T-helper 17 cell (primary cell): ENCODE measurements around the gene CAPN11. TPM values are rescaled to one million over a fixed set of nuclear protein-coding genes. Genes with fewer than 3 reads are reported as not detected.

Experiments
- ATAC-seq: fragments of 150-1000 bp; cut with Tn5 transposase; 2 replicates; pipeline ENCODE4 v1.10.0; 2021; ENCODE audit warnings: mild to moderate bottlenecking, moderate library complexity
- DNase-seq, 3 donors: peaks; one replicate each; pipeline versions ENCODE4 v3.0.0 to v3.0.0-alpha.2; 2020 to 2021
- H3K9me3 ChIP-seq: one replicate; pipeline ENCODE4 v1.7.0; 2013; ENCODE audit warnings: low read length, mild to moderate bottlenecking; ENCODE audit not compliant: control insufficient read depth, poor library complexity, severe bottlenecking
- H3K27ac Mint-ChIP-seq: one replicate; pipeline ENCODE4 v1.8.0; 2022; ENCODE audit warnings: mild to moderate bottlenecking, moderate library complexity, mixed read lengths
- H3K27me3 Mint-ChIP-seq: one replicate; pipeline ENCODE4 v1.8.0; 2022; ENCODE audit warnings: mixed read lengths
- H3K36me3 Mint-ChIP-seq: one replicate; pipeline ENCODE4 v1.8.0; 2022; ENCODE audit warnings: low read depth, mixed read lengths
- H3K4me1 Mint-ChIP-seq: one replicate; pipeline ENCODE4 v1.8.0; 2022; ENCODE audit warnings: mild to moderate bottlenecking, mixed read lengths
- H3K4me3 Mint-ChIP-seq: one replicate; pipeline ENCODE4 v1.8.0; 2022; ENCODE audit warnings: mild to moderate bottlenecking, moderate library complexity, mixed read lengths
- total RNA-seq, 4 donors: library from RNA in 2 of 4; stranded (reverse) in 2 of 4; gene quantifications; one replicate each; pipeline ENCODE4 v1.2.3 and lab custom pipeline; 2022 to 2026

CAPN11 gene
- total RNA-seq, 2 donors from 2014 or later: 0.26 to 1.0 TPM

GRCh38 chr6:44152109-44152461 lies 6.5 kb upstream of the CAPN11 start:
- Mint-ChIP-seq H3K27ac (peak overlapping the region; percentile 68), H3K4me1 (peaks cover 13% of the 10 kb centered on the region), H3K36me3 (peaks cover 7% of the 10 kb centered on the region), H3K27me3 (no peaks in the 10 kb centered on the region), H3K4me3 (peak overlapping the region; percentile 79)
- DNase-seq: no peak
- ATAC-seq: peak; percentile 5
- H3K9me3 ChIP-seq: no peaks in the 10 kb centered on the region

GRCh38 chr6:44152533-44152932 lies 6.1 kb upstream of the CAPN11 start:
- Mint-ChIP-seq H3K27me3 (no peaks in the 10 kb centered on the region), H3K27ac (no peak overlapping the region)
- DNase-seq: no peak

DNA sequence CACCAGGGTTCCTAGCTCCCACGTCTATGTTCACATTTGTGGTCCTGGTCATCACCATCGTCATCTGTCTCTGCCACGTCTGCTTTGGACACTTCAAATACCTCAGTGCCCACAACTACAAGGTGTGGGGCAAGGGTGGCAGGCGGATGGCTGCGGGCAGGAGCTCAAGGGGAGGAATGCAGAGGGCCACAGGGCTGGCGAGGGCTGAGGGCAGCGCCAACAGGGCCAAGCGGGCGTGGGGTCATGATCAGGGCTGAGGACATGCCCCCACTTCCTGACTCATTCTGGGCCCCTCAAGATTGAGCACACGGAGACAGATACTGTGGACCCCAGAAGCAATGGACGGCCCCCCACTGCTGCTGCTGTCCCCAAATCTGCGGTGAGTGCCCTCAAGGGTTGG lies 4.6 kb upstream of the CAPN11 start:
- no peak for ATAC-seq
- Mint-ChIP-seq H3K4me3 (no peak overlapping the region), H3K27me3 (no peaks in the 10 kb centered on the region), H3K4me1 (peaks cover 11% of the 10 kb centered on the region), H3K27ac (no peak overlapping the region), H3K36me3 (peaks cover 2% of the 10 kb centered on the region)
- H3K9me3 ChIP-seq: no peaks in the 10 kb centered on the region
- DNase-seq: no peak

More at GRCh38 chr6:44152533-44152932, 6.1 kb upstream of the CAPN11 start:
- ATAC-seq: no peak
- peak overlapping the region; percentile 12 for H3K4me3 Mint-ChIP-seq
- peaks cover 7% of the 10 kb centered on the region for H3K36me3 Mint-ChIP-seq
- H3K9me3 ChIP-seq: no peaks in the 10 kb centered on the region
- peaks cover 13% of the 10 kb centered on the region for H3K4me1 Mint-ChIP-seq

- ATAC-seq (no peak), DNase-seq (no peak)
- Mint-ChIP-seq H3K27me3 (no peaks in the 10 kb centered on the region), H3K4me1 (peaks cover 6% of the 10 kb centered on the region), H3K36me3 (no peaks in the 10 kb centered on the region), H3K4me3 (no peak overlapping the region), H3K27ac (peak overlapping the region; percentile 34)
- H3K9me3 ChIP-seq: no peaks in the 10 kb centered on the region
Observed at GRCh38 chr6:44156494-44157151, 2.0 kb upstream of the CAPN11 start.

- Mint-ChIP-seq H3K27ac (no peak overlapping the region), H3K4me1 (peaks cover 2% of the 10 kb centered on the region), H3K4me3 (no peak overlapping the region), H3K36me3 (no peaks in the 10 kb centered on the region), H3K27me3 (no peaks in the 10 kb centered on the region)
- no peaks in the 10 kb centered on the region for H3K9me3 ChIP-seq
- no peak for ATAC-seq
- no peak for DNase-seq
Observed at GRCh38 chr6:44157152-44157521, 1.5 kb upstream of the CAPN11 start.

DNA sequence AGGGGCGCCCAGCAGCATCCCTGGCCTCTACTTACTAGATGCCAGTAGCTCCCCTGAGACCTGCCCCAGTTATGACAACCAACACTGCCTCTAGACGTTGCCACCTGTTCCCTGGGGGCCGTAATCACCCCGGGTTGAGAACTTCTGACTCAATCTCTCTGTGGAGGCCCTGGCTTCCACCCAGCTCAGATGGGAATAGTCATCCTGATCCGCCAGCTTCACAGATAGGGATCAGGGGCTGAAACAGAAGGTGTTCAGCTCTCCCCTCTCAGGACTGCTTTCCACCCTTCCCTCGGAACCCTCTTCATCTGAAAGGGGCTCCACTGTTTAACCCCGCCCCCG lies 3.3 kb downstream of the CAPN11 start:
- H3K27ac Mint-ChIP-seq: no peak overlapping the region
- H3K27me3 Mint-ChIP-seq: peaks cover 34% of the 10 kb centered on the region
- DNase-seq (no peak), ATAC-seq (no peak)
- H3K36me3 Mint-ChIP-seq: peaks cover 2% of the 10 kb centered on the region
- H3K4me3 Mint-ChIP-seq: no peak overlapping the region
- H3K4me1 Mint-ChIP-seq: peaks cover 9% of the 10 kb centered on the region
- H3K9me3 ChIP-seq: no peaks in the 10 kb centered on the region

DNA sequence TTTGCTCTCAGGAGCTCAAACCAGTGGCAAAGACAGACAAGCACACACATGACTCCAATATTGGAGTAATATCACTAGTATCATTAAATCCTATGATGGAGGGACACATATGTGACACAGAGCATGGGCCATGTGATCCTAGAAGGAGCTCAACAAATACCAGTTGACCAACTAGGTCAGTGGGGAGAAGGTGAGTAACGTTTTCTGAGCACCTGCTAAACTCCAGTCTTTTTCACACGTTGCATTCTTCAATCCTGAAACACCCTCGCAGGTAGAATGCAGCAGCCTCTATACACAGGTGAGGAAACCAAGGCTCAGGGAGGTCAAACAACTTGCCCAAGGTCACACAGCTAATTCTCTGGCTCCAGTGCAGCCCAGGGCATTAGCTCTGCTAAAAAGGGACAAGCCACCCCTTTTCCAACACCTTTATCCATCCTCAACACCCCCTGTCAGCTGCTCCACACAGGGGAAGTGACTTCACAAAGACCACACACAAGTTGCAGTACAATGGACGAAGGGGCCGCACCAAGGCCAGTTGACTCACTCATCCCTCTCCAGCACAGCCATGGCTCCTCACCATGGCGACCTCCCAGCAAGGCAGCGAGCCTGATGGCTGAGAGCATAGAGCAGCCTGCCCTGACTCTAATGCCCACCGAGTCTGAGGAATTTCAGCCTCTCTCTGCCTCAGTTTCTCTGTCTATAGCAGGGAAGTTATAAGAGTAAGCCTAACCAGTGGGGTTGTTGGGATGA lies 4.4 kb downstream of the CAPN11 start:
- peaks cover 9% of the 10 kb centered on the region for H3K4me1 Mint-ChIP-seq
- DNase-seq: no peak
- peaks cover 2% of the 10 kb centered on the region for H3K36me3 Mint-ChIP-seq
- ATAC-seq: no peak
- no peaks in the 10 kb centered on the region for H3K9me3 ChIP-seq
- no peak overlapping the region for H3K4me3 Mint-ChIP-seq
- H3K27ac Mint-ChIP-seq: no peak overlapping the region
- H3K27me3 Mint-ChIP-seq: peaks cover 34% of the 10 kb centered on the region

- DNase-seq: no peak
- no peaks in the 10 kb centered on the region for H3K9me3 ChIP-seq
- peaks cover 2% of the 10 kb centered on the region for H3K36me3 Mint-ChIP-seq
- H3K4me1 Mint-ChIP-seq: peaks cover 11% of the 10 kb centered on the region
- no peak overlapping the region for H3K4me3 Mint-ChIP-seq
- ATAC-seq: no peak
- H3K27ac Mint-ChIP-seq: peak overlapping the region; percentile 53
- peaks cover 44% of the 10 kb centered on the region for H3K27me3 Mint-ChIP-seq
Observed at GRCh38 chr6:44166116-44166515, 7.5 kb downstream of the CAPN11 start.

DNA sequence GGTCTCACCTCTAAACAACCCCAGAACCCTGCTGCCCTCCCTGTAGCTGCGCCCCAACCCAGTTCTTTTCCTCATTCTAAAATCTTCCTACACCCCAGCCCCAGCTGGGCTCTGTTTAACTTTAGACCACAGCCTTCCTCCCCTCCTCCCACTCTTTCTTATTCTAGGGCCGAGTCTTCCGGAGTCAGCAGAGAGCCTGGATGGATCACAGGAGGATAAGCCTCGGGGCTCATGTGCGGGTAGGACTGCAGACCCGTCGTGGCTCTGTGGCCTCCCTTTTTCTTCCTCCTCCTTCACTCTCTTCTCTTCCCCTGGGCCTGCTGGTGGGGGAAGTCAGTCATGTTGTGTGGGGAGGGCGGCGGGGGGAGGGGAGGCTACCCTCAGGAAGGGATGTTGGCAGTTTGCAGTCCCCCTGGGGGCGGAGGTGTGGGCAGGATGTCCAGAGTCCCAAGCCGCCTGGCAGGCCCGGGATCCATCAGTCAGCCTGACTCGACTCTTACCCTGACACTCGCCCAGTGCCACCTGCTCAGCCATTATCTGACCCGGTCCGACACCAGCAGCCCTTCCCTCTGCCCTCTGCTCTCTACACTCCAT lies 8.1 kb downstream of the CAPN11 start:
- no peaks in the 10 kb centered on the region for H3K9me3 ChIP-seq
- H3K27ac Mint-ChIP-seq: peak overlapping the region; percentile 49
- no peak for DNase-seq

GRCh38 chr6:44167567-44167966 lies 8.9 kb downstream of the CAPN11 start:
- Mint-ChIP-seq H3K4me3 (no peak overlapping the region), H3K4me1 (peaks cover 12% of the 10 kb centered on the region), H3K27ac (peak overlapping the region; percentile 21), H3K36me3 (peaks cover 2% of the 10 kb centered on the region), H3K27me3 (peaks cover 41% of the 10 kb centered on the region)
- H3K9me3 ChIP-seq: no peaks in the 10 kb centered on the region
- ATAC-seq (no peak), DNase-seq (no peak)

More for the DNA sequence above, 8.1 kb downstream of the CAPN11 start:
- Mint-ChIP-seq H3K36me3 (peaks cover 2% of the 10 kb centered on the region), H3K27me3 (peaks cover 45% of the 10 kb centered on the region), H3K4me1 (peaks cover 11% of the 10 kb centered on the region), H3K4me3 (no peak overlapping the region)
- no peak for ATAC-seq

- ATAC-seq (no peak), DNase-seq (no peak)
- Mint-ChIP-seq H3K27ac (no peak overlapping the region), H3K27me3 (peaks cover 30% of the 10 kb centered on the region), H3K4me3 (no peak overlapping the region), H3K4me1 (peaks cover 15% of the 10 kb centered on the region), H3K36me3 (peaks cover 2% of the 10 kb centered on the region)
- no peaks in the 10 kb centered on the region for H3K9me3 ChIP-seq
Observed at GRCh38 chr6:44169154-44169553, 10.5 kb downstream of the CAPN11 start.

GRCh38 chr6:44169886-44170570 lies 11.4 kb downstream of the CAPN11 start:
- no peaks in the 10 kb centered on the region for H3K9me3 ChIP-seq
- no peak overlapping the region for H3K4me3 Mint-ChIP-seq
- H3K27ac Mint-ChIP-seq: no peak overlapping the region
- H3K36me3 Mint-ChIP-seq: peaks cover 2% of the 10 kb centered on the region
- peaks cover 22% of the 10 kb centered on the region for H3K27me3 Mint-ChIP-seq
- peaks cover 12% of the 10 kb centered on the region for H3K4me1 Mint-ChIP-seq
- DNase-seq (no peak), ATAC-seq (no peak)

DNA sequence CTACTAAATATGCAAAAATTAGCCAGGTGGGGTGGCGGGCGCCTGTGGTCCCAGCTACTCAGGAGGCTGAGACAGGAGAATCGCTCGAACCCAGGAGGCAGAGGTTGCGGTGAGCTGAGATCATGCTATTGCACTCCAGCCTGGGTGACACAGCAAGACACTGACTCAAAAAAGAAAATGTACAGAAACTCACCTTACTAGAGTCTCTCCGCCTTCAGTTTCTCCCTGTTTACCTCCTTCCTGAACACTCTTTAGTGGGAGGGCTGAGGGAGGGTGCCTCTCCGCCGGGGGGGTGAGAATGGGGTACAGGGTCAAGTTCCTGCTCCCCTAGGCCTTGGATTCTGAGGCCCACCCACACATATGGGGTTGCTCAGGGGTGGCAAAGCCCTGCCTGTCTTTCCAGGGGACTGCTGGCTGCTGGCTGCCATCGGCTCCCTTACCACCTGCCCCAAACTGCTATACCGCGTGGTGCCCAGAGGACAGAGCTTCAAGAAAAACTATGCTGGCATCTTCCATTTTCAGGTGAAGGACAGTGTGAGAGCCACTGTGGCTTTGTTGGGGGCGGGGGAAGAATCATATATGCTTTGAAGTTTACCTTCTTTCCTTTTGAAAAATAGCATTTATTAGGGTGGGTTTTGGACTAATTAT lies 13.4 kb downstream of the CAPN11 start:
- H3K36me3 Mint-ChIP-seq: no peaks in the 10 kb centered on the region
- peak overlapping the region; percentile 69 for H3K4me3 Mint-ChIP-seq
- ATAC-seq: peak; percentile 14
- H3K27me3 Mint-ChIP-seq: peaks cover 10% of the 10 kb centered on the region
- no peak overlapping the region for H3K27ac Mint-ChIP-seq
- no peak for DNase-seq
- H3K4me1 Mint-ChIP-seq: peaks cover 6% of the 10 kb centered on the region
- H3K9me3 ChIP-seq: no peaks in the 10 kb centered on the region
